ENCODE data around the gene MMD2. TPM values are rescaled to one million over a fixed set of nuclear protein-coding genes. Genes with fewer than 3 reads are reported as not detected.

MMD2 gene
- total and polyA plus RNA-seq, 2 donors (not counting 1 experiment from before 2014, with no cell fraction given) = not detected

- Histone ChIP-seq H3K79me2 (ENCODE audit: control insufficient read depth, insufficient read depth, low read length) (no peaks in the 10 kb centered on the region), H3K27me3 (ENCODE audit: control insufficient read depth, insufficient read depth, low read length) (no peaks in the 10 kb centered on the region), H3K9me3 (ENCODE audit: control insufficient read depth, insufficient read depth, low read depth, low read length) (no peaks in the 10 kb centered on the region), H3K4me3 (replicated peaks in 1 of 4; ENCODE audit: control extremely low read depth in 1 of 4, insufficient read depth in 1 of 4, low read depth in 3 of 4, low read length in 4 of 4) (no peak overlapping the region), H3K9ac (ENCODE audit: insufficient read depth, low read length) (no peak overlapping the region), H3K36me3 (ENCODE audit: control insufficient read depth, insufficient read depth, low read length) (no peaks in the 10 kb centered on the region), H3K27ac (ENCODE audit: insufficient read depth, low read length) (no peak overlapping the region), H3K4me2 (ENCODE audit: extremely low read depth, insufficient read depth, low read length) (no peak overlapping the region), H2AFZ (ENCODE audit: low read length) (peak overlapping the region; percentile 4), H4K20me1 (ENCODE audit: control insufficient read depth, extremely low read depth, insufficient read depth, low read length) (no peaks in the 10 kb centered on the region), H3K4me1 (ENCODE audit: control insufficient read depth, extremely low read depth, insufficient read depth, low read length) (peaks cover 8% of the 10 kb centered on the region)
- DNase-seq (ENCODE audit: low read depth in 2 of 2) = no peak
- no peak for TF ChIP-seq CTCF (conservative IDR thresholded peaks at IDR 0.05 in 1 of 2, IDR thresholded peaks at IDR 0.05 in 1 of 2; ENCODE audit: low read depth in 1 of 2, low read length in 2 of 2)
- TF ChIP-seq EZH2 (IDR thresholded peaks at IDR 0.05; ENCODE audit: low read length, missing control alignments) = no peak
Measured at GRCh38 chr7:4879396-4880081, 79.4 kb downstream of the MMD2 start.

- no peaks in the 10 kb centered on the region for H3K79me2 ChIP-seq (ENCODE audit: control insufficient read depth, insufficient read depth, low read length)
- no peak for TF ChIP-seq EZH2 (IDR thresholded peaks at IDR 0.05; ENCODE audit: low read length, missing control alignments)
- no peak for TF ChIP-seq CTCF (conservative IDR thresholded peaks at IDR 0.05 in 1 of 2, IDR thresholded peaks at IDR 0.05 in 1 of 2; ENCODE audit: low read depth in 1 of 2, low read length in 2 of 2)
- H3K9ac ChIP-seq (ENCODE audit: insufficient read depth, low read length) = no peak overlapping the region
- H3K9me3 ChIP-seq (ENCODE audit: control insufficient read depth, insufficient read depth, low read depth, low read length) = no peaks in the 10 kb centered on the region
- H2AFZ ChIP-seq (ENCODE audit: low read length) = no peak overlapping the region
- no peaks in the 10 kb centered on the region for H4K20me1 ChIP-seq (ENCODE audit: control insufficient read depth, extremely low read depth, insufficient read depth, low read length)
- H3K4me3 ChIP-seq (replicated peaks in 1 of 4; ENCODE audit: control extremely low read depth in 1 of 4, insufficient read depth in 1 of 4, low read depth in 3 of 4, low read length in 4 of 4) = no peak overlapping the region
- no peak overlapping the region for H3K27ac ChIP-seq (ENCODE audit: insufficient read depth, low read length)
- peaks cover 8% of the 10 kb centered on the region for H3K4me1 ChIP-seq (ENCODE audit: control insufficient read depth, extremely low read depth, insufficient read depth, low read length)
- no peak overlapping the region for H3K4me2 ChIP-seq (ENCODE audit: extremely low read depth, insufficient read depth, low read length)
- H3K27me3 ChIP-seq (ENCODE audit: control insufficient read depth, insufficient read depth, low read length) = no peaks in the 10 kb centered on the region
- no peaks in the 10 kb centered on the region for H3K36me3 ChIP-seq (ENCODE audit: control insufficient read depth, insufficient read depth, low read length)
- peak in 1 of 2 donors; percentile 56 for DNase-seq (ENCODE audit: low read depth in 2 of 2)
Measured at GRCh38 chr7:4878336-4879335, 80.4 kb downstream of the MMD2 start.

- no peaks in the 10 kb centered on the region for H4K20me1 ChIP-seq (ENCODE audit: control insufficient read depth, extremely low read depth, insufficient read depth, low read length)
- H2AFZ ChIP-seq (ENCODE audit: low read length) = no peak overlapping the region
- H3K27ac ChIP-seq (ENCODE audit: insufficient read depth, low read length) = no peak overlapping the region
- no peak for DNase-seq (ENCODE audit: low read depth in 2 of 2)
- no peaks in the 10 kb centered on the region for H3K27me3 ChIP-seq (ENCODE audit: control insufficient read depth, insufficient read depth, low read length)
- no peaks in the 10 kb centered on the region for H3K4me1 ChIP-seq (ENCODE audit: control insufficient read depth, extremely low read depth, insufficient read depth, low read length)
- H3K9me3 ChIP-seq (ENCODE audit: control insufficient read depth, insufficient read depth, low read depth, low read length) = no peaks in the 10 kb centered on the region
- no peak overlapping the region for H3K4me2 ChIP-seq (ENCODE audit: extremely low read depth, insufficient read depth, low read length)
- no peak overlapping the region for H3K4me3 ChIP-seq (replicated peaks in 1 of 4; ENCODE audit: control extremely low read depth in 1 of 4, insufficient read depth in 1 of 4, low read depth in 3 of 4, low read length in 4 of 4)
- no peak overlapping the region for H3K9ac ChIP-seq (ENCODE audit: insufficient read depth, low read length)
- H3K79me2 ChIP-seq (ENCODE audit: control insufficient read depth, insufficient read depth, low read length) = no peaks in the 10 kb centered on the region
- no peak for TF ChIP-seq EZH2 (IDR thresholded peaks at IDR 0.05; ENCODE audit: low read length, missing control alignments)
- H3K36me3 ChIP-seq (ENCODE audit: control insufficient read depth, insufficient read depth, low read length) = no peaks in the 10 kb centered on the region
Measured at GRCh38 chr7:4876586-4876985, 82.4 kb downstream of the MMD2 start.

Measured in fibroblast of lung (primary cell).